Mononuclear cell (primary cell): ENCODE measurements around the gene C4A. TPM values are rescaled to one million over a fixed set of nuclear protein-coding genes. Genes with fewer than 3 reads are reported as not detected.
"Not testable (repeated sequence)": the region's sequence is repeated elsewhere in the genome, so short reads cannot be mapped to it uniquely, and the experiment has no call there.

ENCODE experiments used
- H3K27me3 ChIP-seq: 2 replicates; pipeline ENCODE4 v1.6.0; 2011; ENCODE audit warnings: low read length, control low read depth; ENCODE audit not compliant: insufficient read depth
- H3K4me1 ChIP-seq: 2 replicates; pipeline ENCODE4 v1.5.1; 2011; ENCODE audit warnings: mild to moderate bottlenecking, low read length, control low read depth; ENCODE audit not compliant: insufficient read depth
- H3K4me3 ChIP-seq: 2 replicates; pipeline ENCODE4 v1.5.1; 2011; ENCODE audit warnings: mild to moderate bottlenecking, low read length, moderate library complexity
- H3K9me3 ChIP-seq: 2 replicates; pipeline ENCODE4 v1.5.1; 2011; ENCODE audit warnings: low read depth, mild to moderate bottlenecking, control low read depth, low read length
- total RNA-seq: library from RNA; depleted of rRNA; stranded (reverse); fragments of >200 nt; gene quantifications from one replicate; pipeline ENCODE4 v1.2.3, GENCODE V29; 2012

C4A gene
- total RNA-seq, 1 donor, result 0.94 TPM

GRCh38 chr6:32045811-32046449, 64.1 kb downstream of the C4A start:
- no peaks in the 10 kb centered on the region for H3K27me3 ChIP-seq
- no peaks in the 10 kb centered on the region for H3K9me3 ChIP-seq
- H3K4me3 ChIP-seq, result no peak overlapping the region
- H3K4me1 ChIP-seq, result no peaks in the 10 kb centered on the region

GRCh38 chr6:32046450-32047083, 64.7 kb downstream of the C4A start:
- Histone ChIP-seq H3K4me3 (no peak overlapping the region), H3K4me1 (no peaks in the 10 kb centered on the region), H3K9me3 (no peaks in the 10 kb centered on the region), H3K27me3 (no peaks in the 10 kb centered on the region)

GRCh38 chr6:32047084-32047478, 65.2 kb downstream of the C4A start:
- Histone ChIP-seq H3K4me3 (no peak overlapping the region), H3K27me3 (no peaks in the 10 kb centered on the region), H3K4me1 (no peaks in the 10 kb centered on the region), H3K9me3 (no peaks in the 10 kb centered on the region)

- Histone ChIP-seq H3K4me1 (no peaks in the 10 kb centered on the region), H3K4me3 (no peak overlapping the region), H3K9me3 (no peaks in the 10 kb centered on the region), H3K27me3 (no peaks in the 10 kb centered on the region)
These were observed 65.6 kb downstream of the C4A start for GRCh38 chr6:32047539-32047854.

- Histone ChIP-seq H3K27me3 (no peaks in the 10 kb centered on the region), H3K4me1 (no peaks in the 10 kb centered on the region), H3K9me3 (no peaks in the 10 kb centered on the region), H3K4me3 (no peak overlapping the region)
These were observed 66.3 kb downstream of the C4A start for GRCh38 chr6:32047855-32048766.

GRCh38 chr6:32049149-32049548, 67.3 kb downstream of the C4A start:
- H3K9me3 ChIP-seq, H3K4me3 ChIP-seq, H3K27me3 ChIP-seq, H3K4me1 ChIP-seq: not testable (repeated sequence)

GRCh38 chr6:32049736-32050135, 67.9 kb downstream of the C4A start:
- H3K27me3 ChIP-seq, H3K4me3 ChIP-seq, H3K4me1 ChIP-seq, H3K9me3 ChIP-seq: not testable (repeated sequence)

GRCh38 chr6:32050562-32050961, 68.7 kb downstream of the C4A start:
- Histone ChIP-seq H3K4me3 (no peak overlapping the region), H3K27me3 (no peaks in the 10 kb centered on the region), H3K9me3 (no peaks in the 10 kb centered on the region), H3K4me1 (no peaks in the 10 kb centered on the region)

Other genes starting within 250 kb of the C4A start
- 421 TPM for gene CLIC1, start 245.5 kb upstream of the C4A start, total RNA-seq
- gene MSH5, start 242.1 kb upstream of the C4A start, total RNA-seq, result 6.1 TPM
- gene SAPCD1, start 219.4 kb upstream of the C4A start, total RNA-seq, result 0.63 TPM
- gene VWA7, start 204.7 kb upstream of the C4A start, total RNA-seq, result 0.31 TPM
- gene VARS1, start 186.3 kb upstream of the C4A start, total RNA-seq, result 12.3 TPM
- 15.4 TPM for gene LSM2, start 175.1 kb upstream of the C4A start, total RNA-seq
- gene HSPA1L, start 166.8 kb upstream of the C4A start, total RNA-seq, result 2.7 TPM
- gene HSPA1A, start 166.5 kb upstream of the C4A start, total RNA-seq, result 16.6 TPM
- 13.3 TPM for gene HSPA1B, start 154.3 kb upstream of the C4A start, total RNA-seq
- gene NEU1, start 119.2 kb upstream of the C4A start, total RNA-seq, result 19.4 TPM
- gene SLC44A4, start 103.1 kb upstream of the C4A start, total RNA-seq, result 0.10 TPM
- 14.4 TPM for gene EHMT2, start 84.4 kb upstream of the C4A start, total RNA-seq
- 0.21 TPM for gene ZBTB12, start 80.0 kb upstream of the C4A start, total RNA-seq
- gene C2, start 54.3 kb upstream of the C4A start, total RNA-seq, result 2.5 TPM
- gene CFB, start 36.0 kb upstream of the C4A start, total RNA-seq, result 3.1 TPM
- gene NELFE, start 23.1 kb upstream of the C4A start, total RNA-seq, result 47.8 TPM
- gene SKIC2, start 22.9 kb upstream of the C4A start, total RNA-seq, result 44.8 TPM
- gene DXO, start 9.9 kb upstream of the C4A start, total RNA-seq, result 16.1 TPM
- 1.0 TPM for gene C4B, start 32.7 kb downstream of the C4A start, total RNA-seq
- gene CYP21A2, start 56.4 kb downstream of the C4A start, total RNA-seq, result not detected
- 2.8 TPM for gene TNXB, start 127.3 kb downstream of the C4A start, total RNA-seq
- gene ATF6B, start 146.2 kb downstream of the C4A start, total RNA-seq, result 32.0 TPM
- gene FKBPL, start 148.2 kb downstream of the C4A start, total RNA-seq, result 1.2 TPM
- gene PRRT1, start 169.9 kb downstream of the C4A start, total RNA-seq, result 0.42 TPM
- 6.0 TPM for gene PPT2, start 172.1 kb downstream of the C4A start, total RNA-seq
- 0.73 TPM for gene EGFL8, start 182.5 kb downstream of the C4A start, total RNA-seq
- 12.9 TPM for gene AGPAT1, start 194.0 kb downstream of the C4A start, total RNA-seq
- gene RNF5, start 196.3 kb downstream of the C4A start, total RNA-seq, result 13.2 TPM
- gene AGER, start 202.2 kb downstream of the C4A start, total RNA-seq, result 1.5 TPM
- 49.5 TPM for gene PBX2, start 208.1 kb downstream of the C4A start, total RNA-seq
- 131 TPM for gene GPSM3, start 210.6 kb downstream of the C4A start, total RNA-seq
- gene NOTCH4, start 242.0 kb downstream of the C4A start, total RNA-seq, result 5.6 TPM